DLD1 (cell line): Measurements from ENCODE around the gene DDX24.

ENCODE experiments used
- in situ Hi-C: cut with HindIII; loops from 2 replicates; pipeline ENCODE4 v1.10.0; 2017; ENCODE audit warnings: low sequenced_read_pairs

The DDX24 gene, protein sequence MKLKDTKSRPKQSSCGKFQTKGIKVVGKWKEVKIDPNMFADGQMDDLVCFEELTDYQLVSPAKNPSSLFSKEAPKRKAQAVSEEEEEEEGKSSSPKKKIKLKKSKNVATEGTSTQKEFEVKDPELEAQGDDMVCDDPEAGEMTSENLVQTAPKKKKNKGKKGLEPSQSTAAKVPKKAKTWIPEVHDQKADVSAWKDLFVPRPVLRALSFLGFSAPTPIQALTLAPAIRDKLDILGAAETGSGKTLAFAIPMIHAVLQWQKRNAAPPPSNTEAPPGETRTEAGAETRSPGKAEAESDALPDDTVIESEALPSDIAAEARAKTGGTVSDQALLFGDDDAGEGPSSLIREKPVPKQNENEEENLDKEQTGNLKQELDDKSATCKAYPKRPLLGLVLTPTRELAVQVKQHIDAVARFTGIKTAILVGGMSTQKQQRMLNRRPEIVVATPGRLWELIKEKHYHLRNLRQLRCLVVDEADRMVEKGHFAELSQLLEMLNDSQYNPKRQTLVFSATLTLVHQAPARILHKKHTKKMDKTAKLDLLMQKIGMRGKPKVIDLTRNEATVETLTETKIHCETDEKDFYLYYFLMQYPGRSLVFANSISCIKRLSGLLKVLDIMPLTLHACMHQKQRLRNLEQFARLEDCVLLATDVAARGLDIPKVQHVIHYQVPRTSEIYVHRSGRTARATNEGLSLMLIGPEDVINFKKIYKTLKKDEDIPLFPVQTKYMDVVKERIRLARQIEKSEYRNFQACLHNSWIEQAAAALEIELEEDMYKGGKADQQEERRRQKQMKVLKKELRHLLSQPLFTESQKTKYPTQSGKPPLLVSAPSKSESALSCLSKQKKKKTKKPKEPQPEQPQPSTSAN

DNA sequence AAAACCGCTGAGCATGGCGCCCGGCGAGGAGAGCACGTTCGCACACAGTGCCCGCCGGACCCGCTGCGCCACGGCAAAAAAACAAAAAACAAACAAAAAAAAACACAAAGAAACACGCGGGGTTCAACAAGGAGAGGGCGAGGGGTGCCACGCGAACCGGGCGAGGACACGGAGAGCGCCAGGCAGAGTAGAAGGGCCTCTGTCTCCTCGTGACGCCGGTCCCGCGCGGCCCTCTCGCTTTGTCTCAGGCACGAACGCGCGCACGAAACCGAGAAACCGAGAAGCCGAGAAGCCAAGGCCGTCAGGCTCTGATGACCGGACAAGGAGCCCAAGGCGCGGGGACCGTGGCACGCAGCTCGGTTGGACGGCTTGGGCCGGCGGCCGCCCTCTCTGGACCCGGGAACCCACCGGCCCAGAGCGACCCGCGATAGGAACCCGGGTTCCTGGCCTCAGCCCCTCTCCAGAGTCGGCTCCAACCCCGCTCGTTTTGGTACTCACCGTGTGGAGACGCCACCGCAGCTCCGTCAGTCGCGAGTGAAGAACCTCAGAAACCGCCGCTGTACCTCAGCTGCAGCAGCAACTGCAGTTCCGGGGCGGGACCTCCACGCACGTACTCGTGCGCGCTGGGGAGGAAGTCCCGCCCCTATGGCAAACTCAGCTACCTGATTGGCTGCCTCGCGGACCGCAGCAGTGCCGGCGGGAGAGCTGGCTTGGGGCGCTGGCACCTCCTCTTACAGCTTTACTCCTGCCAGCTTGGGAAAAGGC is at the start of gene DDX24, which contains the start of gene IFI27L1:
Gene DDX24 (minus strand): TSS at position 582 of the 765 bp plus-strand sequence. CDS start 1,460 bp downstream, outside the sequence.
Gene IFI27L1 (plus strand): TSS at position 690 of the 765 bp plus-strand sequence. CDS start 15,628 bp downstream, outside the sequence.
- in situ Hi-C loops = no loop called here

DNA sequence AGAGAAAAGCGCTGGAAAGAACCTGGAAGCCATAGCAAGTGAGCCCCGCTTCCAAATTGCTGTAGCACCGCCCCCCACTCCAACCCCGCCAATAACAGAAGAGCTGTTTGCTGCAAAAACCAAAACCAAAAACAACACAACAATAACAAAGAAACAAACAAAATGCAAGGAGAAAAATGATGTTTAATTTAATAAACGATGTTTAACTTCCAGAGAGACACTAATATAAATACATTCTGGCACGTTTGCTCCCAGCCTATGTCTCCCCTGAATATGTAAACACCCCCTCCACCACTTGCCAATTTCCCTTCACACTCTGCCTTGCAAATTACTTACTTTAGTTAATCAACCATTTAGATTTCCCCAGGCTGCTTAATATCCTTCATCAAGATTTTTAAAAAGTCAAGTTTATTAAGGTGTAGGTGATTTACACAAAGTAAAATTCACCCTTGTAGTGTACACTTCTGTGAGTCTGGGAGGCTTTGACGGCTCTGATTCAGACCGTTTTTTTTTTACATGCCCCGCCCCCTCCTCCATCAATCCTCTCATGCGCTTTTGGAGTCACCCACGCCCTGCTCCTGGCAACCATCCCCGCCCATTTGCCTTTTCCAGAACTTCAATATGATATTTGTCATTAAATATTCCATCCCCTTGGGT is 48.9 kb upstream of the DDX24 start:
- in situ Hi-C loops = no loop called here

DNA sequence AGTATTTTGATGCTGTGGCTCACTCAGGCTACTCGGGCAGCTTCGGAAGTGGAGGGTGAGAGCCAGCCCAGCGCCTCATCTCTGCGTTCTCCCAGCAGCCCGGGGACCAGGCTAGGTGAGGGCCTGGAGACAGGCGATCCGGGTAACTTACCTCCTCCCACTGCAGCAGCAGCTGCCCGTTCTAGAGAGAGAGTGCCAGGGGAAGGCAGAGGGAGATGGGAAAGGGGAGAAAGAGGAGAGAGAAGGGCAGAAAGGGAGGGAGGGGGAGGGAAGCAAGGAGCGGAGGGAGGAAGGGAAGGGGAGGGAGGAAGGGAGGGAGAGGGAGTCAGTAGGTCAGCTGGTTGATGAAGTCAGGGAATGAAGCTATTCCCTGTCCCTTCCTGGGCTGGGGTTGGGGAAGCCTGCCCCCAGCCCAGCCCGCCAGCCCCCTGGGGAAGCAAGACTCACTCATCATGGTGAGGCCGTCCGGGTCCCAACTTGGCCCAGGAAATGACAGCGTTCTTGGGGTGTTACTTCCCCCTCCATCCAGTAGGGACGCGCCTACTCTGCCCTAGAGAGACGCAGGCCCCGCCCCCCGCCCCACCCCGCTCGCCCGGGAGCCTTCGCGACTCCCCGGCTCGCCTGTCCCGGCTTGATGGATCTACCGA is 48.2 kb upstream of the DDX24 start, which contains the start of gene IFI27L2:
Gene IFI27L2 (minus strand): TSS at position 494 of the 647 bp plus-strand sequence. CDS start 40 bp downstream, at position 454.
- in situ Hi-C loops = no loop called here

DNA sequence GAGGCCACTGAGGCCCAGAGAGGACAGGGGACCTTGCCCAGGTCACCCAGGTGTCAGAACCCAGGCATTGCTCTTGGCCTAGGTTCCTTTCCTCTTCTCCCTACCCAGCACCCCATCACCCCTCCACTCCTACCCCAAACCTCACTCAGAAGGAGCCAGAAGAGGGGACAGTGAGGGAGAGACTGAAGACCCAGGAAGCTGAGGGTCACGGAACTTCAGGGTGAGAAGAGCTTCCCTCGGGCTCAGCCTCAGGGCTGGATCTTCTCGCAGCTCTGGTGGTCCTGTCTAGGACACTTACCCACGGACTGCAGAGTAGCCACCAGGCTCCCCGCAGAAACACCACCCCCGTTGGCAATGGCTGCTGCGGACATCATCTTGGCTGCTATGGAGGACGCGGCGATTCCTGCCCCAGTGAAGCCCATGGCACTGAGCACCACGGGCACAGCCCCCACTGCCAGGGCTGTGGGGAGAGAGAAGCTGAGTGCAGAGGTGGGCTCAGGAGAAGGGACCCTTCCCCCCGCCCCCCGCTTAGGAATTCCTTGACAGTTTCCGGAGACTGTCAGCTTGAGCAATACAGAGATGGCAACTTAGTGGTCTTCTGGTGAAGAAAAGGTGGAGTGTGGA is 47.3 kb upstream of the DDX24 start:
- in situ Hi-C loops = no loop called here

DNA sequence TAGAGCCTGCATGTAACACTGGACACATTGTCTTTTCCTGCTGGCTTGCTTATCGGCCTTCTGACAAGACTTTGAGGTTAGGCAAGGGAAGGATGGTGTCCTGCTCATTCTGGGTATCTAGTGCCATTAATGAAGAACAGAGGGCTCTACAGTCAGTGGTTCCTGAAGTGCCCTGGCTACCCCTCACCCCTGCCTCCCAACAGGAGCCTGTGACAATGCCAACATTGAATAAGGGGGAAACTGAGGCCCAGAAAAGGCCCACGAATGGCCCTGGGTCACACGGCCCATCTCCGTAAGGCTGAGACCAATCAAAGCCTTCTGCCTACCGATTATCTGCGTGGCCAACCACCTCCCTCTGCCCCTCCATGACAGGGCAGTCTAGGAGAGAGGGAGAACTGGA is 46.3 kb upstream of the DDX24 start:
- in situ Hi-C loops = no loop called here

DNA sequence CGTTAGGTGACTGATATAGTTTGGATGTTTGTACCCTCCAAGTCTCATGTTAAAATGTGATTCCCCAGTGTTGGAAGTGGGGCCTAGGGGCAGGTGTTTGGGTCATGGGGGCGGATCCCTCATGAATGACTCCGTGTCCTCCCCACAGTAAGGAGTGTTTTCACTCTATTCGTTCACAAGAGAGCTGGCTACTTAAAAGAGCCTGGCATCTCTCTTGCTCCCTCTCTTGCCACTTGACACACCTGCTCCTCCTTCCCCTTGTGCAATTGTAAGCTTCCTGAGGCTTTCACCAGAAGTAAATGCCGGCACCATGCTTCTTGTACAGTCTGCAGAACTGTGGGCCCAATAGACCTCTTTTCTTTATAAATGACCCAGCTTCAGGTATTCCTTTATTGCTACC is 45.8 kb upstream of the DDX24 start:
- in situ Hi-C loops = no loop called here

DNA sequence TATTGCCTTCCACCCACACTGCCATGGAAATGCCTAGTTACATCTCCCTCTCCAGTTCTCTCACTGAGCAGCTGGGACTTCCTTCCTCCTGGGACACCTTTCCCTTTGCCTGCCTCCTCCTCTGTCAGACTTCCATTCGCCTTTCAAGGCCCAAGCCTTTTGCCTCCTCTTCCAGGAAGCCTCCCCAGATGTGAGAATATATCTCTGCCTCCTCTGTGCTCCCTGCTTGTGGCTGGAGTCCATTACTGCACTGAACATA is 45.3 kb upstream of the DDX24 start:
- in situ Hi-C loops = no loop called here

DNA sequence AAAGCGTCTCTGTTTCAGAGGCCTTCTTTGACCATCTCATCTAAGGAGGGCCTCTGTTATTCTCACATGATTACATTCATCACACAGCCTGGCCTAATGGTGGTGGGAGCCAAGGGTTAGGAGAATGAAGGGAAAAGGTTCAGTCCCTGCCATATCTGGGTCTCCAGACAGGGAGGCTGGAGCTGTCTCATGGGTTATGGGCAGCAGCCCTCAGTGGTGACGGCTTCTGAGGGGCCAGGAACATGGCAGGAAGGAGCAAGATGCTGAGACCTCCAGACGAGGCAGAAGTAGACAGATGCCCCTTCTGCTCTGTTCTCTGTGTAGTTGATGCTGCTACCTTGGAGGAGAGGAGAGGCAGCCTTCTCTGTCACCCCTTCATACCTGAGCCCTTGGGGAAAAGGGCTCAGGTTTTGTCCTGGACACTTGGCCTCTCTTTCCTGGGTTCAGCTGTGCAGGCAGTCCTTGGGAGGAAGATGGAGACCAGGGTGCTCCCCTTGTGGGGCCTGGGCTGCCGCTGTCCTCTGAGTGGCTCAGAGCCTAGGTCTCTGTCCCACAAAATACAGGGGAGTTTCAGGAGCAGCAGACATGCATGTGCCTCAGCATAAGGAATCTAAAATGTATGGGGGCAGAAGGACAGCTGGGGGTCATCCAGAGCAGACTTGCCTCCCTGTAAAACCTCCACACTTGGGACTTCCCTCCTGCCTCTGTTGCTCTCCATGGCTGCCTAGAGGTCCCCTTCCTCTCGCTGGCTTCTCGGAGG is 44.8 kb upstream of the DDX24 start:
- in situ Hi-C loops = no loop called here

DNA sequence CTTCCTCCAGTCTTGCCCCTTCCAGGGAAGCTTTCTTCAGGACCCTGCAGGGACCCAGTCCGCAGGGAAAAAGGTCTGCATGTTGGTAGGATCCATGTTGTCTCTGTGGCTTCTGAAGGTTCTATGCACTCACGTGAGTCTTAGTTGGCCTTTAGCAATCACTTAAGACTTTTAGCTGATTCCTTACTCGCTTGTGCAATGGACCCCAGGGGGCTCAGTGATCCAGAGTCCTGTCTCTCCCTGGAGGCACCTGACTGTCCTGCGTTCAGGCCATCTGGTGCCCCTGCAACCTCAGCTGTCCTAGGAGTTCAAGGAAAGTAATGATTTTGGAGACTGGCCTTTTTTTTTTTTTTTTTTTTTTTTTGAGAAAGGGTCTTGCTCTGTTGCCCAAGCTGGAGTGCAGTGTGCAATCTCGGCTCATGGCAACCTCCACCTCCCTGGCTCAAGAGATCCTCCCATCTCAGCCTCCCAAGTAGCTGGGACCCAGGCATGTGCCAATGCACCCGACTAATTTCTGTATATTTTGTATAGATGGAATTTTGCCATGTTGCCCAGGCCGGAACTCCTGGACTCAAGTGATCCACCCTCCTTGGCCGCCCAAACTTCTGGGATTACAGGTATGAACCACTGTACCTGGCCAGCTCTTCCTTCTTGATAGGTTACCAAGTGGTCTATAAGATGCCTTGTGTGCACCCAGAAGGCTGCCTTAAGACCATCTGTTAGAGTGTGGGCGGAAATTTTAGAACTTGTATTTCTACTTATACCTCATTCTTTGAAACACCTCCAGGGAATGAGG is 43.8 kb upstream of the DDX24 start:
- in situ Hi-C loops = no loop called here

DNA sequence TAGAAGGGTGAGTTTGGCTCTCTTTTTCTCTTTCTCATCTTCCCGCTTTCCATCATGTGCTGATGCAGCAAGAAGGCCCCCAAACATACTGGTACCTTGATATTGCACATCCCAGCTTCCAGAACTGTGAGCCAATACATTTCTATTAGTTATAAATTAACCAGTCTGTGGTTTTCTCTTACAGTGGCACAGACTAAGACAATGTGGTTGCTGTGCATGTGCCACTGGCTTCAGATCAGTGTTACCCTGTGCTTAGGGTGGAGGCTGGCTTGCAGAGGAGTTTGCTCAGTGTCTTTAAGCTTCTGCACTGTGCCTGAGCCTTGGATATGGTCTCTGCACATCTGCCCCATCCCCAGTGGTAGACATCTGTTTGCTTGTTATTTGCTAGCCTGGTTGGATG is 42.9 kb upstream of the DDX24 start:
- in situ Hi-C loops = no loop called here

DNA sequence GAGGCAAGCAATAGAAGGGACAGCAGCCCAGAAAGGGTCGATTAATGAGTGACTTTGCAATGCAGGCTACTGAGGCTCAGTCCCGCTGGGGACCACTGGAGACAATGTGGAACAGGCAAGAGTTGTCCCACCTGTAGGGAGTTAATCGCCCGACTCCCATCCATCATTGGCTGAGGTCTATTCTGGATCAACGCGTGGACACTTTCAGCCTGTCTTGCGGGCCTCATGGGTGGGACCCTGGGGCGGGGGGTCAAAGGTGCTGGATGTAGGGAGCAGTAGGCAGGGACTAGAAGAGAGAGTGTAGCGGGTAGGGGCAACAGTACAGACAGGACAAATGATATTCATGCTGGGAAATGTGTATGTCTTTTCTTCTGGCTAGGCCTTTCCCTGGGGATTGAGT is 42.3 kb upstream of the DDX24 start:
- in situ Hi-C loops = no loop called here

DNA sequence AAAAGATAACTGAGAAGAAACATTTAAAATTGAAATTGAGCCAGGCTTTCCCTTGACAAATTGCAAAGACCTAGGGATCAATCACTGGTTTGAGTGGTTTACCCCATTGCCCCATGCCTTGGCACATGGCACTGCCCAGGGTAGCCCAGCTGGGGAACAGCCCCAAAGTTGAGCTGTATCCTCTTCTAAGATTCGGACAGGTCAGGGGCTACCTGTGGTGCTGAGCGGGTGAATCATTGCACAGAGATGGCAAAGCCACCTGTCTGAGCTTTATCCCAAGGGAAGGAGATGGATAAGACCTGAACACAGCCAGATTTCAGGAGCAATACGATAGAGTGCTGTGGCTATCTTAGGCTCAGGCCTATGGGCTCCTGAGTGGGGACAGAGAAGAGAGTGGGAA is 41.4 kb upstream of the DDX24 start:
- in situ Hi-C loops = no loop called here

DNA sequence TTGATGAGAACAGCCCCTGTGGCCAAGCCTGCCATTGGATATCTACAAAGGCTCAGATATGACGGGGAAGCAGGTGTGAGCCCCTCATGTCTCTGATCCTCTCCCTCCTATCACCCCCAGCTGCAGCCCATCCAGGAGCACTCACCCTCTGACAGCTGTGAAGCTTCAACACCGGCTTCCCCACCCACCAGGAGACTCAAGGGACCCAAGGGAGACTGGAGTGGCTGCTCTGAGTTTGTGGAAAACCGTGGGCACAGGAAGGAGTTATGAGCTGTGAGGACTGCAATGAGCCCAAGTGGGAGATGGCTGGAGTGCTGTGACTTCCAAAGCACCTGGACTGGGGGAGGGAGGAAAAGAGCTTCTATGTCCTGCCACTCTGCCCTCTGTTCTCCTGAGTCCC is 40.5 kb upstream of the DDX24 start:
- in situ Hi-C loops = no loop called here

DNA sequence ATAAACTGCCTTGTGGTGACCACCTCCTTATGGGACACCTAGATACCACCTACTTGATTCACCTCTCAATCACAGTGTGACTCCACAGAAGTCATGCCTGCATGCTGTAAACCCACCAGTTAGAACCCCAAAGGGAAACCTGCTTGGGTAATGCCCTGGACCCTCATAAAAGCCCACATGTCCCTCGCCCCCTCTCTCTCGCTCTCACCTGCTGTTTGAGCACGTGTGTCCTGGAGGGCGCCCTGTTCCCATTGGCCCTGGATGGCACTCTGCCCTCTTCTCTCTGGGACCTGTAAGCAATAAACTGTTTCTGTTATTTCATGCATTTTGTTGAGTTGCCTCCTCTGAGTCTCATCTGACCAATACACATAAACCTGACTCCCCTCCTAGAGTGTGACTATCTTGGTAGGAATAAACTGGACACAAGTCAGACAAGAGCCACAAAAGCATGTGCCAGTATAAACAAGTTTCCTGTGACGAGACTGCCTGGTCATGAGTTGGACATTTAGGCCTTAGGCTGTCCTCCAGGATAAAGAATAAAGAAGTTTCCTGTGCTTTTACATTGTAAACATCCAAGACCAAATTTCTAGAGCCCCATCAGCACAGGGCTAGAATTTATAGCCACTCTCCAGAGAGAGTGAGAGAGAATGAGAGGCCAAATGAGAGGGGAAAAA is 39.8 kb upstream of the DDX24 start:
- in situ Hi-C loops = no loop called here

DNA sequence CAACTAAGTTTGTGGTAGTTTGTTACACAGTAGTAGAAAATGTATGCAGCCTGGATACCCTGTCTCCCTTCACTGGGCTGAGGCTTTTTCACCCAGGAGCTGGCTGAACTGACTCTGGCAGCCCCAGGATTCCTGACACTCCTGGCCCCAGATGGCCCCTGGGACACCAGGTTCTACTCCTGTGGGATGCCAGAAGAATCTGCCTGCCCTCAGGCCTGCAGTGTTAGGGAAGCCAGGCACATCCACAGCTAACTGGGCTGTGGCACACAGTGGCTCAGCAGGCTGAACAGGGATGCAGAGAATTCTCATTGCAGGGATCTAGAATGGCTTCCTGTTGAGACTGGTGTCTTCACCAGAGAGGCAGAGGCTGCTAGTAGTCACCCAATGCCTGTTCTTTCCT is 38.1 kb upstream of the DDX24 start:
- in situ Hi-C loops = no loop called here

DNA sequence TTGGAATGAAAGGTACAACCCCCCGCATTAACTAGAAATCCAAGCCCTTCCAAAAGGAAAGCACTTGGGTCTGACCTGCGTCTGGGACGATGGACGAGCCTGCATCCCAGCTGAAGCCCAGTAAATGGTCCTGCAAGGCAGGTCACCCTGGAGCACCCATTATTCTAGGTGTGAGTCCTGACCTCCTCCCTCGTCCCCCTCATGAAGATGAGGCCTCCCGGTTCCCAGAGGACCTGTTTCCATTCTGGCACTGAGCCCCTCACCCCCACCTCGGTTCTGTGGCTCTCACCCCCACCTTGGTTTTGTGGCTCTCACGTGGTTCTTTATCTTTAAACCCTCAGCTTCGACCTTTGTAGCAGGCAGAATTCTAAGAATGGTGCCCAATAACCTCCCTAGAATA is 36.9 kb upstream of the DDX24 start:
- in situ Hi-C loops = no loop called here

DNA sequence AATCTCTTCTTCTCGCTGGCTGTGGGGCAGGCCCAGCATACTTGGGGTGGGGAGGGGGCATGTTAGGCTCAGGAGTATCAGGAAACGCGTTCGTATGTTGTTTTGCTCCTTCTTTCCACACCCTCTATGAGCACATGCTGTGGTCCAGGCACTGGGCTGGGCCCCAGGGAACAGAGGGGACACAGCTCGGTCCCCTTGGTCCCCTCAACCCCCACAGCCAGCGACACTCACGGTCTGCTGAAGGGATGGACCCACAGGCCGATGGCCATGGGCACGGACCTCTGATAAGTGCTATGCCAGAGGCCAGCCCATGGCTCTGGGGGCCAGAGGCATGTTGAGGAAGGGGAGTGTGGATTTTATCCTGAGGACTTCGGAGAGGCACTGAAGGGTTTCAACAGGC is 35.7 kb upstream of the DDX24 start:
- in situ Hi-C loops = no loop called here

DNA sequence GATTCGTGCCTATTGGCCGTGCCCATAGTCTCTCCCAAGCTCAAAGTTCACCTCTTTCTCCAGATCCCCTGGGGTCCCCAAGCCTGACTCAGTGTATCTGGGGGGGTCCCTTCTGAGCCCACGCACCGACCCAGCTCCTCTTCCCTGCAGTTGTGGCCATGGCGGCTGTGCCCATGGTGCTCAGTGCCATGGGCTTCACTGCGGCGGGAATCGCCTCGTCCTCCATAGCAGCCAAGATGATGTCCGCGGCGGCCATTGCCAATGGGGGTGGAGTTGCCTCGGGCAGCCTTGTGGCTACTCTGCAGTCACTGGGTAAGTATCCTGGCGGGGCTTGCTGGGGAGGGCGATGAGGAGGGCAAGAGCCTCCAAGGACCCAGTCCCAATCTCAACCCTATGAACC is 34.6 kb upstream of the DDX24 start:
- in situ Hi-C loops = no loop called here
